ENCODE data around the gene NME7.

The NME7 gene

GRCh38 chr1:169151338-169151837, 216.2 kb downstream of the NME7 start:
- no peaks in the 10 kb centered on the region for H3K27me3 ChIP-seq (ENCODE audit: insufficient read depth, low read length)
- no peak for TF ChIP-seq CTCF (IDR thresholded peaks at IDR 0.05; ENCODE audit: low read length)
- no peak for TF ChIP-seq EZH2 (IDR thresholded peaks at IDR 0.05; ENCODE audit: borderline replicate concordance, low read length)
- H3K9me2 ChIP-seq (ENCODE audit: low read depth, low read length), result no peaks in the 10 kb centered on the region
- no peaks in the 10 kb centered on the region for H3K9me3 ChIP-seq (ENCODE audit: low read length)
- no peaks in the 10 kb centered on the region for H3K79me2 ChIP-seq (ENCODE audit: insufficient read depth, low read length)
- H3F3A ChIP-seq (ENCODE audit: insufficient read depth, low read length), result no peaks in the 10 kb centered on the region
- H3K27ac ChIP-seq (ENCODE audit: low read depth, low read length, poor library complexity, severe bottlenecking), result no peak overlapping the region
- H2AFZ ChIP-seq (ENCODE audit: low read length), result no peak overlapping the region
- no peak overlapping the region for H3K4me3 ChIP-seq (ENCODE audit: low read depth, low read length, poor library complexity, severe bottlenecking)
- no peaks in the 10 kb centered on the region for H4K20me1 ChIP-seq (ENCODE audit: insufficient read depth, low read length)
- no peak overlapping the region for H3K4me2 ChIP-seq (ENCODE audit: low read length)
- H3K36me3 ChIP-seq (ENCODE audit: insufficient read depth, low read length), result no peaks in the 10 kb centered on the region
- no peak overlapping the region for H3K9ac ChIP-seq (ENCODE audit: low read length)
- no peaks in the 10 kb centered on the region for H3K4me1 ChIP-seq (ENCODE audit: insufficient read depth, low read length, severe bottlenecking)

- no peak for TF ChIP-seq CTCF (IDR thresholded peaks at IDR 0.05; ENCODE audit: low read length)
- no peak for TF ChIP-seq EZH2 (IDR thresholded peaks at IDR 0.05; ENCODE audit: borderline replicate concordance, low read length)
- Histone ChIP-seq H3K4me2 (ENCODE audit: low read length) (no peak overlapping the region), H3F3A (ENCODE audit: insufficient read depth, low read length) (no peaks in the 10 kb centered on the region), H3K79me2 (ENCODE audit: insufficient read depth, low read length) (no peaks in the 10 kb centered on the region), H3K4me3 (ENCODE audit: low read depth, low read length, poor library complexity, severe bottlenecking) (no peak overlapping the region), H3K9ac (ENCODE audit: low read length) (no peak overlapping the region), H3K27ac (ENCODE audit: low read depth, low read length, poor library complexity, severe bottlenecking) (no peak overlapping the region), H3K9me3 (ENCODE audit: low read length) (no peaks in the 10 kb centered on the region), H3K27me3 (ENCODE audit: insufficient read depth, low read length) (no peaks in the 10 kb centered on the region), H2AFZ (ENCODE audit: low read length) (no peak overlapping the region), H3K9me2 (ENCODE audit: low read depth, low read length) (no peaks in the 10 kb centered on the region), H3K4me1 (ENCODE audit: insufficient read depth, low read length, severe bottlenecking) (no peaks in the 10 kb centered on the region), H3K36me3 (ENCODE audit: insufficient read depth, low read length) (no peaks in the 10 kb centered on the region), H4K20me1 (ENCODE audit: insufficient read depth, low read length) (no peaks in the 10 kb centered on the region)
Measured at GRCh38 chr1:169150641-169151337, 216.8 kb downstream of the NME7 start.

- Histone ChIP-seq H2AFZ (ENCODE audit: low read length) (no peak overlapping the region), H3K79me2 (ENCODE audit: insufficient read depth, low read length) (no peaks in the 10 kb centered on the region), H3K4me1 (ENCODE audit: insufficient read depth, low read length, severe bottlenecking) (no peaks in the 10 kb centered on the region), H3K4me2 (ENCODE audit: low read length) (no peak overlapping the region), H3F3A (ENCODE audit: insufficient read depth, low read length) (no peaks in the 10 kb centered on the region), H3K9me2 (ENCODE audit: low read depth, low read length) (no peaks in the 10 kb centered on the region), H3K36me3 (ENCODE audit: insufficient read depth, low read length) (no peaks in the 10 kb centered on the region), H4K20me1 (ENCODE audit: insufficient read depth, low read length) (no peaks in the 10 kb centered on the region), H3K27ac (ENCODE audit: low read depth, low read length, poor library complexity, severe bottlenecking) (no peak overlapping the region), H3K9ac (ENCODE audit: low read length) (no peak overlapping the region), H3K4me3 (ENCODE audit: low read depth, low read length, poor library complexity, severe bottlenecking) (no peak overlapping the region), H3K9me3 (ENCODE audit: low read length) (no peaks in the 10 kb centered on the region), H3K27me3 (ENCODE audit: insufficient read depth, low read length) (no peaks in the 10 kb centered on the region)
- TF ChIP-seq EZH2 (IDR thresholded peaks at IDR 0.05; ENCODE audit: borderline replicate concordance, low read length), result no peak
- TF ChIP-seq CTCF (IDR thresholded peaks at IDR 0.05; ENCODE audit: low read length), result no peak
Measured at GRCh38 chr1:169149555-169150286, 217.9 kb downstream of the NME7 start.

Measured in OCI-LY1 (cell line).